HL-60 (cell line): ENCODE data around the gene CNTN5.

Experiments
- DNase-seq, 2 experiments: peaks; one replicate each; pipeline ENCODE4 v3.0.0-alpha.2; 2010 to 2020; ENCODE audit warnings: low read depth in 1 of 2, low spot score in 1 of 2
- H3K27ac ChIP-seq: fragments of 250-450 bp; sonication (Bioruptor Pico); replicated peaks from 2 replicates; pipeline ENCODE4 v1.5.1; 2020; ENCODE audit warnings: mild to moderate bottlenecking, moderate library complexity
- H3K27me3 ChIP-seq: fragments of 250-450 bp; sonication (Bioruptor Pico); 2 replicates; pipeline ENCODE4 v1.5.1; 2021; ENCODE audit warnings: mild to moderate bottlenecking, moderate library complexity; ENCODE audit not compliant: insufficient read depth, poor library complexity, severe bottlenecking
- H3K4me3 ChIP-seq: replicated peaks from 2 replicates; pipeline ENCODE4 v1.5.1; 2011; ENCODE audit warnings: mild to moderate bottlenecking, control low read depth, low read length; ENCODE audit not compliant: insufficient read depth
- GABPA ChIP-seq: IDR thresholded peaks from 2 replicates; pipeline ENCODE4 v1.6.1; 2012; ENCODE audit warnings: low read depth
- POLR2AphosphoS5 ChIP-seq: IDR thresholded peaks from 2 replicates; pipeline ENCODE4 v1.6.1; 2012; ENCODE audit warnings: low read depth
- SPI1 ChIP-seq: IDR thresholded peaks from 2 replicates; pipeline ENCODE4 v1.6.1; 2012; ENCODE audit warnings: low read depth, mild to moderate bottlenecking, borderline replicate concordance
- TF ChIP-seq, protein P1 (sequence below): IDR thresholded peaks from one replicate; pipeline ENCODE4 v1.5.1; 2011; ENCODE audit warnings: low read length, control low read depth, inconsistent platforms; ENCODE audit not compliant: insufficient read depth
- TF ChIP-seq, protein P2 (sequence below): IDR thresholded peaks from 2 replicates; pipeline ENCODE4 v1.6.1; 2012; ENCODE audit warnings: low read depth; ENCODE audit not compliant: insufficient replicate concordance

The CNTN5 gene

DNA sequence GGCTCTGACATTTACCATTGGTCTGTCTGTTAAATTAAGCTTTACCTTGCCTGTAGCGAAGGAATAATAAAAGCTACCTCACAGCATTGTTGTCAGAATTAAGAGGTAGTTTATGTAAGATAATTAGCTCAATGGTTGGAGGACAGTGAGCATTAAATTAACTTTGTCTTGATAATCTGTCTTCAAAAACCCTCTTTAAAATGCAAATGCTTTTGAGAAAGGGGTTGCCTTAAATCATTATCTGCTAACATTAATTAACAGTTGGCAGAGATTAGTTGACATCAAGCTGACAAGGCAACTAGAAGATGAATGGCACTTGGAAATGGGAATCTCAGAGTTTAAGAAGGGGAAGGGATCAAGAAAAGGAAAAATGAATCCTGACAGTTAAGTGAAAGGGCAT lies 905.2 kb downstream of the CNTN5 start:
- TF ChIP-seq, protein P1, sequence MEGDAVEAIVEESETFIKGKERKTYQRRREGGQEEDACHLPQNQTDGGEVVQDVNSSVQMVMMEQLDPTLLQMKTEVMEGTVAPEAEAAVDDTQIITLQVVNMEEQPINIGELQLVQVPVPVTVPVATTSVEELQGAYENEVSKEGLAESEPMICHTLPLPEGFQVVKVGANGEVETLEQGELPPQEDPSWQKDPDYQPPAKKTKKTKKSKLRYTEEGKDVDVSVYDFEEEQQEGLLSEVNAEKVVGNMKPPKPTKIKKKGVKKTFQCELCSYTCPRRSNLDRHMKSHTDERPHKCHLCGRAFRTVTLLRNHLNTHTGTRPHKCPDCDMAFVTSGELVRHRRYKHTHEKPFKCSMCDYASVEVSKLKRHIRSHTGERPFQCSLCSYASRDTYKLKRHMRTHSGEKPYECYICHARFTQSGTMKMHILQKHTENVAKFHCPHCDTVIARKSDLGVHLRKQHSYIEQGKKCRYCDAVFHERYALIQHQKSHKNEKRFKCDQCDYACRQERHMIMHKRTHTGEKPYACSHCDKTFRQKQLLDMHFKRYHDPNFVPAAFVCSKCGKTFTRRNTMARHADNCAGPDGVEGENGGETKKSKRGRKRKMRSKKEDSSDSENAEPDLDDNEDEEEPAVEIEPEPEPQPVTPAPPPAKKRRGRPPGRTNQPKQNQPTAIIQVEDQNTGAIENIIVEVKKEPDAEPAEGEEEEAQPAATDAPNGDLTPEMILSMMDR = no peak
- TF ChIP-seq, protein P2, sequence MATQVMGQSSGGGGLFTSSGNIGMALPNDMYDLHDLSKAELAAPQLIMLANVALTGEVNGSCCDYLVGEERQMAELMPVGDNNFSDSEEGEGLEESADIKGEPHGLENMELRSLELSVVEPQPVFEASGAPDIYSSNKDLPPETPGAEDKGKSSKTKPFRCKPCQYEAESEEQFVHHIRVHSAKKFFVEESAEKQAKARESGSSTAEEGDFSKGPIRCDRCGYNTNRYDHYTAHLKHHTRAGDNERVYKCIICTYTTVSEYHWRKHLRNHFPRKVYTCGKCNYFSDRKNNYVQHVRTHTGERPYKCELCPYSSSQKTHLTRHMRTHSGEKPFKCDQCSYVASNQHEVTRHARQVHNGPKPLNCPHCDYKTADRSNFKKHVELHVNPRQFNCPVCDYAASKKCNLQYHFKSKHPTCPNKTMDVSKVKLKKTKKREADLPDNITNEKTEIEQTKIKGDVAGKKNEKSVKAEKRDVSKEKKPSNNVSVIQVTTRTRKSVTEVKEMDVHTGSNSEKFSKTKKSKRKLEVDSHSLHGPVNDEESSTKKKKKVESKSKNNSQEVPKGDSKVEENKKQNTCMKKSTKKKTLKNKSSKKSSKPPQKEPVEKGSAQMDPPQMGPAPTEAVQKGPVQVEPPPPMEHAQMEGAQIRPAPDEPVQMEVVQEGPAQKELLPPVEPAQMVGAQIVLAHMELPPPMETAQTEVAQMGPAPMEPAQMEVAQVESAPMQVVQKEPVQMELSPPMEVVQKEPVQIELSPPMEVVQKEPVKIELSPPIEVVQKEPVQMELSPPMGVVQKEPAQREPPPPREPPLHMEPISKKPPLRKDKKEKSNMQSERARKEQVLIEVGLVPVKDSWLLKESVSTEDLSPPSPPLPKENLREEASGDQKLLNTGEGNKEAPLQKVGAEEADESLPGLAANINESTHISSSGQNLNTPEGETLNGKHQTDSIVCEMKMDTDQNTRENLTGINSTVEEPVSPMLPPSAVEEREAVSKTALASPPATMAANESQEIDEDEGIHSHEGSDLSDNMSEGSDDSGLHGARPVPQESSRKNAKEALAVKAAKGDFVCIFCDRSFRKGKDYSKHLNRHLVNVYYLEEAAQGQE = no peak
- TF ChIP-seq GABPA = no peak
- no peak for TF ChIP-seq POLR2AphosphoS5
- no peak for TF ChIP-seq SPI1
- Histone ChIP-seq H3K27ac (no peak overlapping the region), H3K4me3 (no peak overlapping the region), H3K27me3 (no peaks in the 10 kb centered on the region)
- no peak for DNase-seq

DNA sequence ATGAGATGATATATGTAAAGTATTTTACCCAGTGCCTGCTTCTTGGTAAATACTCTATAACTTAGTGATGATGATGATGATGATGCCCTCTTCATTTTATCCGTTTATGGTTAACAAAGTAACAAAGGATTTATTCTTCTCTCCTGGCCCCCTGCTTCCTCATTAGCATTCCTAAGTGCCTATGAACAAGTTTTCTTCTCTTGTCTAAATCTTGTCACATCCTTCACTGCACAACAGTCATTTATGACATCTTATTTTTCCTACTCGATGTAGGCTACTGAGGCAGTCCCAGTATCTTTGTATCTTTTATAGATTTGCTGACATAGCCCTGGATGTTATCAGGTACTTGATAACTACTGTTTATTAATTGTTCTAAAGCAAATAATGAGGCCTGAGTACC lies 911.9 kb downstream of the CNTN5 start:
- TF ChIP-seq SPI1 (no peak), GABPA (no peak), POLR2AphosphoS5 (no peak)
- TF ChIP-seq, protein P1 = no peak
- TF ChIP-seq, protein P2 = no peak
- Histone ChIP-seq H3K27ac (no peak overlapping the region), H3K4me3 (no peak overlapping the region), H3K27me3 (no peaks in the 10 kb centered on the region)
- DNase-seq = no peak

DNA sequence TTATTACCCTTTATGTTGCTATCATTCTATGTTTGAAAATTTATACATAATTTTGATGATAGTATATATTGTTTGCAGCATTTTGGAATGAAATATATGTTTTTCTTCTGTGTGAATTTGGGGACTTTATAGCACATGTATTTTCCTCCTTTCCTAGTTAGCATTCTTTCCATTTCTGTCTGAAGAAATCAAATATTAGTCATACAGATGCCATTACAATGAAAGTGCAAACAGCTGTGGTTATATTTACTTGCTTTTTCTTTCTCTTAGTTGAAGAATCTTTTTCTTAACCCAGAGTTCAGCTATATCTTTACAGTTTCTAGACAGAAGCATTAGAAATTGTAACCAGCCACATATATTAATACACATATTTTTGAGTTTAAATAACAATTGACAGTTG lies 913.3 kb downstream of the CNTN5 start:
- TF ChIP-seq, protein P2 = no peak
- TF ChIP-seq POLR2AphosphoS5 (no peak), SPI1 (no peak), GABPA (no peak)
- TF ChIP-seq, protein P1 = no peak
- H3K4me3 ChIP-seq = no peak overlapping the region
- no peak for DNase-seq
- H3K27me3 ChIP-seq = no peaks in the 10 kb centered on the region
- no peak overlapping the region for H3K27ac ChIP-seq
